ENCODE results near the gene GH2.
"Not testable (repeated sequence)": the region's sequence is repeated elsewhere in the genome, so short reads cannot be mapped to it uniquely, and the experiment has no call there.

The GH2 gene

GRCh38 chr17:63881935-63882601 is at the start of gene GH2:
GH2 (minus strand) TSS chr17:63881944; CDS start chr17:63881801, 143 bp downstream.
- DNase-seq = peak; percentile 63 to 65

- peak; percentile 31 to 43 for DNase-seq
Measured at GRCh38 chr17:63930951-63931575, 49.3 kb upstream of the GH2 start.

DNA sequence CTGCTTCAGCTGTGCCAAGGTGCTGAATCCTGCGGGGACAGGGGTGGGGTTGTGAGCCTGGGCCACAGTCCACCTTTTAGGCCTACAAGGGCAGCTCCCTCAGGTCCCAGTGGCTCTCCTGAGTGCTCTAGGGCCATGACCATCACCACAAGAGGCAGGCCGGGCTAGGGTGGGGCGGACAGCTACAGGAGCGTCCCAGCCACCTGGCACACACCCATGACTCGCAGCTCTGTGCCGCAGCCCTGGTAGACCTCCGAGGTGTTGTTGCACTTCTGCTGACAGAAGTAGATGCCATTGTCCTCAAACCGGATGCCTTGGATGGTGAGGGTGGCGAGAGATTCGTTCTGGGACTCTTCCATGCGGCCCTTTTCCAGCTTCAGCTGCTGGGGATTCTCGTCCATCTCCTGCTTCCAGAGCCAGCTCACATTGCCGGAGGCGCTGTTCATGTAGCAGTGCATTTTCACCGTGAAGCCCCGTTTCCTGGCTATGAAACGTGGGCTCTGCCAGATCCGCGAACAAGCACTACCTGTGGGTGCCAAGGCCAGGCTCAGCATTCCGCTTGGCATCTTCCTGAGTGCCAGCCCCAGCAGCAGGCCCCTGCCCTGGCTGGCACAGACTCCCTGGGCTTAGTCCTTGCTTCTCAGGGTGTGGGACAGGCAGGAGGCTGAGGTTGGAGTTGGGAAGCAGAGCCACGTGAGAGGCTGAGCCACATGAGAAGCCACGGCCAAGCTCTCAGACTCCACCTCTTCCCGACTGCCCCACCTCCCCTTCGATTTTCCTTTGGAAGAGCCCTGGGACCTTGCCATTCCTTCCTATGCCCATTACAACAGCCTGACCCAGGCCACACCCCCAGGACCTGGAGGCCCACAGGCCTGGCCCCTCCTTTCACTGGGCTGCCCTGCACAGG is 48.4 kb upstream of the GH2 start:
- no peak for DNase-seq

- no peak for DNase-seq
Measured at GRCh38 chr17:63928966-63929695, 47.4 kb upstream of the GH2 start.

DNA sequence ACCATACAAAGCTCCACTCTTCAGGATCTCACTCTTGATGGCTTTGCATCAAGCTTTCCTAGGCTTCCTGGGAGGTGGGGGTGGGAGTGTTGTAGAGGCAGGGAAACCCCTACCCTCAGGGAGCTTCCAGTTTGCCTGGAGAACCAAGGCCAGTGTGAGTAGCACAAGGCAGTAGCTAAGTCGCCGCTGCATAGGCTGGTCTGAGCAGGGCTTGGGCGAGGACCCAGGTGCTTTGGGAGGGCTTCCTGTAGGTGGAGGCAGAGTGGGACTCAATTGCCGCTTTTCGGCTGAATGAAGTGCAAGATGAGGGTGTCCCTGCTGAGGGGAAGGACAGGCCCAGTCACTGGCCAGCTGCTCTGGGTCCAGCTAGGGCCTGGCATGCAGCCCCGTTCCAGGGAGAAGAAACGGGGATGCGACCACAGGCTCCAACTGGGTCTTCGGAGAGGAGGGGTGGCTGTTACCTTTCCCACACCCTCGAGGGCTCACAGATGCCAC is 46.5 kb upstream of the GH2 start:
- DNase-seq = no peak

DNA sequence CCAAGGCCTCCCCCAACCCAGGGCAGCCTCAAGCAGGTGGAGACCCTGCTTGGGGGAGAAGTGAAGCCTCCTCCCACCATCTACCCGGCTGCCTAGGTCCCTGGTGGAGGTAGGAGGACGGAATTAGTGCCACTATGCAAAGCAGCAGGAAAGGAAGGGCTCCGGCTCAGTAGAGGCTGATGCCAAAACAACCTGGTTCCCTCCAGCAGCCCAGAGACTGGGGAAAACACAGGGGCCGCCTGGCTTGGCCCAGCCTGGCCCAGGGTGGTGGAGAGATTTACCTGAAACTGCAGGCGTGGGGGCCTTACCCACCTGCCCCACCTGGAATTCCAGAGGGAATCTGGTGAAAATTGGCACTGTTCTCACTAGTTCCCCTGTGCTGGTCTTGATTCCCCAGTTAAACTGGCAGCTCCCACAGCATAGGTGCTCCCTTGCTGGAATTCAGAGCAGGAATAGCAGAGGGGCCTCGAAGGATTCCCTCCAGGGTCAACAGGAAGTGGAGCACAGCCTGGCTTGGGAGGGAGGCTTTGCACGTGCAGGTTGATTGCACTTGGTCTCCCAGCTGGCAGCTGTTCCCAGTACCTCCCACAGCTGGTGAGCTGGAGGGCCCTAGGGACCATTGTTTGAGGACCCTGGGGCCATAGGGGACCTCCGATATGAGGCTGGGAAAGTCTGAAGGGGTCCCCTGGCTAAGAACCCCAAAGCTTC is 45.9 kb upstream of the GH2 start:
- no peak for DNase-seq

DNA sequence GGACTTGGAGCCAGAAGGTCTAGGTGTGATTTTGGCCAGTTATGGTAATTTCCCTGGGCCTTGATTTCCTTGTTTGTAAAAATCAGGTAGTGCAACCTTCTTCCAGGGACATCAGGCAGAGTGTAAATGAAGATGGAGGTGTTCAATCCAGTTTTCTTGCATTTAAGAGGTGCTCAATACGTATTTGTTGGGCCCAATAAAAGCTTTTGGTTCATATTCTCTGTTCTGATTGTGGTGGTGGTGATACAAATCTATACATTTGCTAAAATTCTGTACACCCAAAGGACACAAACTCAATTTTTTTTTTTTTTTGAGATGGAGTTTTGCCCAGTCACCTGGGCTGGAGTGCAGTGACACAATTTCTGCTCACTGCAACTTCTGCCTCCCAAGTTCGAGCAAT is 44.4 kb upstream of the GH2 start:
- no peak for DNase-seq

- no peak for DNase-seq
Measured at GRCh38 chr17:63925615-63926014, 43.9 kb upstream of the GH2 start.

DNA sequence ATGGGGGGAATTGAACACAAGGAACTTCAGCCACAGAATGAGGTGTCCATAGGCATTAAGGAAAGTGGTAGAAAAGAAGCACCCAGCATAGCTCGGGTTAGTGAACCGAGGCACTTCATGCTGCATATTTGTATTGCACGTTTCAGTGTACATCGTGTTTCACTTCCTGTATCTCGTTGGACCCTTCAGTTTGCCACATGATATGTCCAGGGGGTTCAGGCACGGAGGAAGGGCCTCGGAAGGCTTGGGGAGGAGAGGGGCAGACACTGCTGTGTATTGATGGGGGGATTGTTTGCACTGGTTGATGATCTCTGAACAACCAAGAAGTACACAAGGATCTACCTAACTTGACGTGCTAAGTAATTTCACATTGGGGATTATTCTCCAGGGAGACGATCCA is 40.7 kb upstream of the GH2 start:
- not testable (repeated sequence) for DNase-seq

DNA sequence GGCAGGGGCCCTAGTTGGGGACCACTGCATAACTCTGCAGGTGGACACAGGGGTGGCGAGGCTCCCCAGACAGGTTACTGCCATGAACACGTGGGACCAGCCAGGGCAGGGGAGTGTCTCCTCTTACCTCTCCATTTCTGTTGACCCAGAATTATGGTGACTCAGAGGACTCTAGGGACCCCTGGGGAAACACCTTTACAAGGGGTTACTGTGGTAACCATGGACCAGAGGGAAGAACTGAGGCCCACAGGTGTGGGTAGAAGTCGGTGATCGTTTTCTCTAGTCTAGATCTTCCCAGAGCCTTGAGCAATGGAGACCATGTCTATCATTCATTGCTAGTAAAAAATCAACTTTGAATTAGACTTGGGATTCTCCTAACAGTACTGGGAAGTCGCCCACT is 39.0 kb upstream of the GH2 start:
- DNase-seq = not testable (repeated sequence)

DNA sequence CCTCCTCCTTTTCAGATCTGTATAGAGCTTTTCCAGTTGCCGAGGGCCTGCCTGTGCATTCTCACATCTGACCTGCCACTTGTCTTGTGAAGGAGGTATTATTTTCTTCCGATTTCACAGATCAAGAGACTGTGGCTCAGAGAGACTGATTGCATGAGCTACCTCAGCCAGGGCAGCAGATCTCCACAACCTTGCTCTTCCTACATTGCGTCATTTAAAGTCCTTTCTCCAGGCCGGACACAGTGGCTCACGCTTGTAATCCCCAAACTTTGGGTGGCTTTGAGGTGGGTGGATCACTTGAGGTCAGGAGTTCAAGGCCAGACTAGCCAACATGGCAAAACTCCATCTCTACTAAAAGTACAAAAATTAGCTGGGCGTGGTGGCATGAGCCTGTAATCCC is 38.3 kb upstream of the GH2 start:
- not testable (repeated sequence) for DNase-seq

GRCh38 chr17:63919311-63919723 is 37.6 kb upstream of the GH2 start:
- peak; percentile 68 to 71 for DNase-seq

GRCh38 chr17:63918789-63919305 is 37.1 kb upstream of the GH2 start, which contains the start of gene GH1:
GH1 (minus strand) TSS chr17:63918839; CDS start chr17:63918776, 63 bp downstream.
- DNase-seq = not testable (repeated sequence)

DNA sequence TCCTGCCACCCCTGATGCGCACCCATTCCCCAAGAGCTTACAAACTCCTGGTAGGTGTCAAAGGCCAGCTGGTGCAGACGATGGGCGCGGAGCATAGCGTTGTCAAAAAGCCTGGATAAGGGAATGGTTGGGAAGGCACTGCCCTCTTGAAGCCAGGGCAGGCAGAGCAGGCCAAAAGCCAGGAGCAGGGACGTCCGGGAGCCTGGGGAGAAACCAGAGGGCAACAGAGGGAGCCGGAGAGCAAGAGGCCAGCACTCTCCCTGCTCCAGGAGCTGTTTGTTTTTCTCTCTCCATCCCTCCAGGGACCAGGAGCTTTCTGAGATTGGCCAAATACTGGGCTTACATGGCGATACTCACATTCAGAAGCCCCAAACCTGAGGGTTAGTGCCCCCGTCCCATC is 36.6 kb upstream of the GH2 start:
- no peak for DNase-seq

DNA sequence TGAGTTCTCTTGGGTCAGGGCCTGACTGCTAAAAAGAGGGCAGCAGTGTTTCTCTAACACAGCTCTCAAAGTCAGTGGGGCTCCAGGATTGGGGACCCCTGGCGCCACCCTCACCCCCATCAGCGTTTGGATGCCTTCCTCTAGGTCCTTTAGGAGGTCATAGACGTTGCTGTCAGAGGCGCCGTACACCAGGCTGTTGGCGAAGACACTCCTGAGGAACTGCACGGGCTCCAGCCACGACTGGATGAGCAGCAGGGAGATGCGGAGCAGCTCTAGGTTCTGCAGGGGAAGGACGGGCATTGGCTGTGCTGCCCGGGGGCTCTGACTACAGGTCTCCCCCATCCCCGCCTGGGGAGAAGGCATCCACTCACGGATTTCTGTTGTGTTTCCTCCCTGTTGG is 35.9 kb upstream of the GH2 start:
- DNase-seq = no peak

- not testable (repeated sequence) for DNase-seq
Measured at GRCh38 chr17:63917206-63917605, 35.5 kb upstream of the GH2 start.

DNA sequence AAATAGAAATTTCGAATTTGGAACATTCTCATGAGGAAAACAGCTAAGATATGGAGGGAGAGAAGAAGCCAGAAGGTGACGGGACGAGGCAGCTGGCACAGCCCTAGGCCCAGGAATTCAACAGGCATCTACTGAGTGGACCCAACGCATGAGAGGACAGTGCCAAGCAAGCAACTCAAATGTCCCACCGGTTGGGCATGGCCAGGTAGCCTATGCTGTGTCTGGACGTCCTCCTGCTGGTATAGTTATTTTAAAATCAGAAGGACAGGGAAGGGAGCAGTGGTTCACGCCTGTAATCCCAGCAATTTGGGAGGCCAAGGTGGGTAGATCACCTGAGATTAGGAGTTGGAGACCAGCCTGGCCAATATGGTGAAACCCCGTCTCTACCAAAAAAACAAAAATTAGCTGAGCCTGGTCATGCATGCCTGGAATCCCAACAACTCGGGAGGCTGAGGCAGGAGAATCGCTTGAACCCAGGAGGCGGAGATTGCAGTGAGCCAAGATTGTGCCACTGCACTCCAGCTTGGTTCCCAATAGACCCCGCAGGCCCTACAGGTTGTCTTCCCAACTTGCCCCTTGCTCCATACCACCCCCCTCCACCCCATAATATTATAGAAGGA is 34.9 kb upstream of the GH2 start:
- no peak for DNase-seq

GRCh38 chr17:63915753-63916152 is 34.0 kb upstream of the GH2 start:
- not testable (repeated sequence) for DNase-seq

DNA sequence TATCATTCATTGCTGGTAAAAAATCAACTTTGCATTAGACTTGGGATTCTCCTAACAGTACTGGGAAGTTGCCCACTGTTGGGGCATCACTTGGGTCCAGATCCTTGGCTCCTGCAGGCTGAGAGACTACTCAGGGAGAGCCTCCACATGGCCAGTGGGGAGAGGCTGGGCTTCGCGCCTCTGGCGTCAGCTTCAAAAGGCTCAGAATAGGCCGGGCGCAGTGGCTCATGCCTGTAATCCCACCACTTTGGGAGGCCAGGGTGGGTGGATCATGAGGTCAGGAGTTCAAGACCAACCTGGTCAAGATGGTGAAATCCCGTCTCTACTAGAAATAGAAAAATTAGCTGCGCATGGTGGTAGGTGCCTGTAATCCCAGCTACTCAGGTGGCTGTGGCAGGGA is 32.7 kb upstream of the GH2 start:
- DNase-seq = no peak

- DNase-seq = peak; percentile 66 to 67
Measured at GRCh38 chr17:63911657-63912100, 29.9 kb upstream of the GH2 start.

- DNase-seq = no peak
Measured at GRCh38 chr17:63911041-63911635, 29.4 kb upstream of the GH2 start, which contains the start of gene CSHL1. CSHL1 (minus strand) TSS chr17:63911258; CDS start chr17:63911196, 62 bp downstream.

Data from stimulated activated CD4-positive, alpha-beta T cell treated with anti-CD3 and anti-CD28 coated beads, Interleukin-2, amount 100 ng/mL, for 48 hours (primary cell).